HG03575 (cell line): ENCODE measurements around the gene ADIPOQ.
"Not testable (repeated sequence)": the region's sequence is repeated elsewhere in the genome, so short reads cannot be mapped to it uniquely, and the experiment has no call there.

Experiments
- ATAC-seq: cut with Tn5 transposase; IDR thresholded peaks from one replicate; pipeline ENCODE4 v1.9.1; 2021; ENCODE audit not compliant: unreplicated experiment, insufficient number of reproducible peaks, low FRiP score; ENCODE audit errors: extremely low read depth

The ADIPOQ gene

DNA sequence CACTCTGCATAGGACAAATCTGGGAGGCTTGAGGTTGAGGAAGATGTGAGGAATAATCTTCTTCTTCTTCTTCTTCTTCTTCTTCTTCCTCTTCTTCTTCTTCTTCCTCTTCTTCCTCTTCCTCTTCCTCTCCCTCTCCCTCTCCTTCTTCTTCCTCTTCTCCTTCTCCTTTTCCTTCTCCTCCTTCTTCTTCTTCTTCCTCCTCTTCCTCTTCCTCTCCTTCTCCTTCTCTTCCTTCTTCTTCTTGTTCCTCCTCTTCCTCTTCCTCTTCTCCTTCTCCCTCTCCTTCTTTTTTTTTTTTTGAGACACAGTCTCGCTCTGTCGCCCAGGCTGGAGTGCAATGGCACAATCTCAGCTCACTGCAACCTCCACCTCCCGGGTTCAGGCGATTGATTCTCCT, 47.2 kb downstream of the ADIPOQ start:
- ATAC-seq, result not testable (repeated sequence)

DNA sequence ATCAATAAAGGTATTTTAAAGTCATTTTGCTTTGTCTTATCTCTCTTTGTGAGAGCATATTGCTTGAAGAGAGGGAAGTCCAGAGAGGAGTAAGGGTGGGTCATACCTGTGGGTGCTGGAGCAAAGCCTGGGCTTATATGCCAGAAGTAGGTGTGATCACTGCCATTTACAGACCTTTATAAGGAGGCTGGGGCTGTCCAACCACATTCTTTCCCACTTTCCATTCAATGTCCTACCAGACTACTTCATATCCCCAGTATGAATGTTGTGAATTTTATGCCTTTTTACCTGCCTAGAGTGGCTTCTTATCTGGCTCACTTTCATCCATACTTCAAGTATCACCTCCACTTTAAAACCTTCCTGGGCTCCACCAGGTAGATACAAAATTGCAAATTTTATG, 48.4 kb downstream of the ADIPOQ start:
- ATAC-seq, result no peak

DNA sequence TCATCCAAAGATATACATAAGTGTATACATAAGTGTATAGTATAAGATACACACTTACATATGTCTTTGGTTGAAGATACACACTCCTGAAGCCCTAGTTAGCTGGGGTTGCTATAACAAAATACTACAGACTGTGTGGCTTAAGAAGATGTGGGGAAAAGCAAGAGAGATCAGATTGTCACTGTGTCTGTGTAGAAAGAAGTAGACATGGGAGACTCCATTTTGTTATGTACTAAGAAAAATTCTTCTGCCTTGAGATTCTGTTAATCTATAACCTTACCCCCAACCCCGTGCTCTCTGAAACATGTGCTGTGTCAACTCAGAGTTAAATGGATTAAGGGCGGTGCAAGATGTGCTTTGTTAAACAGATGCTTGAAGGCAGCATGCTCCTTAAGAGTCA, 50.6 kb downstream of the ADIPOQ start:
- not testable (repeated sequence) for ATAC-seq

DNA sequence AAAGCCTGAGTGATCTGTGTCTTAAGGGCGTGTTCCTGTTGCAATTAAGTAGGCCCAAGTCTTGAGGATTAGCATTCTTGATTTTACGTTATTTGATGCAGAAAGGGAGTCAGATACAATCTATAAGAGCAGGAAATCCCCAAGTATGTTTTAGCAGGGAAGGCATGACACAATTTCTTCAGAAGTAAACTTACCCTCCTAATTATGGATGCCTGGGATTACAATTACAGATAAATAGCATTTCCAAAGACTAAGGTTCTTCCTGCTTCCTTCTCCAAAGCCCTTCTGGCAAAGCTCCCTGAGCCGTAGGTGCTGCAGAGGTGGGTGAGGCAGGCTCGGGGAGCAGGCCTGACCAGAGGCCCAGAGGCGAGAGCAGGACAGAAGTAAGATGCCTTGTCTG, 52.9 kb downstream of the ADIPOQ start:
- ATAC-seq, result no peak

DNA sequence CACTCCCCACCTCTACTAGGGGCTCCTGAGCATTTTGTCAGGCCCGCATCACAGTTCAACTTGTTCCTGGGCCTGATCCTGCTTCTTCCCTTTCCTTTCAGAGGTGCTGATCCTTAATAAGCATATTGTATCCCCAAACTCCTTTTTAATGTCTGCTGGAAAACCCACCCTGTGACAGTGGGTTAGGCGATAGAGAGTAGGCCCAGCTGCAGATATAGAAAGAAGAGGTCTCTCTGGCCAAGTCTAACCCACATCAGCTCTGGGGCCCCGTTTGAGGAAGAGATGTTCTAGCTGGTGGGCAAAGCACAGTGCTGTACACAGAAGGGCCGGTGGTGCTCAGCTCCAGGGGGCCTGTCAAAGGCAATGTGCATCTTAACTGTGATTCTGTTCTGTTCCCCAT, 53.5 kb downstream of the ADIPOQ start:
- ATAC-seq, result no peak

DNA sequence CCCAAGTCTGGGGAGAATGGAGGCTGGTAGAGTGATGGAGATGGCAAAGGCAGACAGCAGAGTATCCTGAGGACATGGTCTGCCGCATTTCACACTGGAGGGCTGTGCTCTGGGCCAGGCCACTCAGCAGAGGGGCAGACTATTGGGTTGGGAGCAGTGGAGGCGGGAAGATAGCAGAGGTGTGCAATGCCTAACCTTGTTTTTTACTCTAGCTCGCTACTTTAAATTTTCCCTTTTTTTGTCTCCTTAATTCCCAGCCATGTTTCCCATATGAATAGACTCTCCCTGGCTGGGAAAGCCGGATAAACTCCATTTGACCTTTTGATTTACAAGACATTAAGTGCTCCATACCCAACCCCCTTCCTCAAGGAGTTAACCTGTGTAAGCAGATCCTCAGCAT, 54.4 kb downstream of the ADIPOQ start:
- no peak for ATAC-seq

DNA sequence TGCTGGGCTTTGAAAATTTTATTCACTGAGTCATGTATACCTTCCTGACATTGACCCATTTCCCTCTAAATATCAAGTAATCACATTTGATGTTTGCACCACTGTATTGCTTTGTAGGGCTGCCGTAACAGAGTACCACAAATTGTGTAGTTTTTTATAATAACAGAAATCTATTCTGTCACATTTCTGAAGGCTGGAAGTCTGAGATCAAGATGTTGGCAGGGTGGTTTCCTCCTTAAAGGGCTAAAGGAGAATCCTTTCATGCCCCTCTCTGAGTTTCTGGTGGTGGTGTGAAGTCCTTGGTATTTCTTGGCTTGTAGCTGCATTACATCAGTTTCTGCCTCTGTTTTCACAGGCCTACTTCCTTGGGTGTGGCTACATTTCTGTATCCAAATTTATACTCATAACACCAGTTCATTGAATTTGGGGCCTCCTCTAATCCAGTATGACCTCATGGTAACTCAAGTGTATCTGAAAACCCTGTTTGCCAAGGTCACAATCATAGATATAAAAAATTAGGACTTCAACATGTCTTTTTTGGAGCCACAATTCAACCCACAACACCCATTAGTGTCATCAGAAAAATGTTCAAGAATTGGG, 58.7 kb downstream of the ADIPOQ start:
- ATAC-seq, result no peak

DNA sequence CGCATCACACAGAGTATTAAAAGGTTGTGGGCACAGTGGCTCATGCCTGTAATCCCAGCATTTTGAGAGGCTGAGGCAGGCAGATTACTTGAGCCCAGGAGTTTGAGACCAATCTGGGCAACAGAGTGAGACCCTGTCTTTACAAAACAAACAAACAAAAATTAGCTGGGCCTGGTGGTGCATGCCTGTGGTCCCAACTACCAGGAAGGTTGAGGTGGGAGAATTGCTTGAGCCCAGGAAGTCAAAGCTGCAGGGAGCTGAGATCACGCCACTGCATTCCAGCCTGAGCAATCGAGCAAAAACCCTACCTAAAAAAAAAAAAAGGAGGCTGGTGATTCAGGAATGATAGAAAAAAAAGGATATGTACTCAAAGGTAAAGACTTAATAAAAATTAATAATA, 59.6 kb downstream of the ADIPOQ start:
- ATAC-seq, result no peak

DNA sequence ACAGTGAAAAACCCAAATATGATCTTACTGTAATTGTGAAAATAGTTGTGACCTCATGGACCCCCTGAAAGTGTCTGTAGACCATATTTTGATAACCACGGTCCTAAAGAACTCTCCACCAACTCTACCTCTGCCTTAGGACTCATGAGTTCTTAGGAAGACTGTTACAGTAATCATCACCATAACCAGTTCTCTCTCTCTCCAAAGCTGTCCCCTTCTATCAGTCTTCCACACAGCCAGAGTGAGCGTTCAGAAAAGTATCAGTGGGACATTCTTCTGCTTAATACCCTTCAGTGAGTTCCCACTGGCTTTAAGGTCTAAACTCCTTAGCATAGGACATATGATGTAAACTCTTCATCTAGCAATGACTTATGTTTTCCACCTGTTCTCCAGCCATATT, 60.2 kb downstream of the ADIPOQ start:
- no peak for ATAC-seq

DNA sequence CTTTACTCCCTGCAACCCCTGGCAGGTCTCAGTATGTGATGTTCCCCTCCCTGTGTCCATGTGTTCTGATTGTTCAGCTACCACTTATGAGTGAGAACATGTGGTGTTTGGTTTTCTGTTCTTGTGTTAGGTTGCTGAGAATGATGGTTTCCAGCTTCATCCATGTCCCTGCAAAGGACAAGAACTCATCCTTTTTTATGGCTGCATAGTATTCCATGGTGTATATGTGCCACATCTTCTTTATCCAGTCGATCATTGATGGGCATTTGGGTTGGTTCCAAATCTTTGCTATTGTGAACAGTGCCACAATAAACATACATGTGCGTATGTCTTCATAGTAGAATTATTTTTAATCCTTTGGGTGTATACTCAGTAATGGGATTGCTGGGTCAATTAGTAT, 61.2 kb downstream of the ADIPOQ start:
- ATAC-seq, result not testable (repeated sequence)

DNA sequence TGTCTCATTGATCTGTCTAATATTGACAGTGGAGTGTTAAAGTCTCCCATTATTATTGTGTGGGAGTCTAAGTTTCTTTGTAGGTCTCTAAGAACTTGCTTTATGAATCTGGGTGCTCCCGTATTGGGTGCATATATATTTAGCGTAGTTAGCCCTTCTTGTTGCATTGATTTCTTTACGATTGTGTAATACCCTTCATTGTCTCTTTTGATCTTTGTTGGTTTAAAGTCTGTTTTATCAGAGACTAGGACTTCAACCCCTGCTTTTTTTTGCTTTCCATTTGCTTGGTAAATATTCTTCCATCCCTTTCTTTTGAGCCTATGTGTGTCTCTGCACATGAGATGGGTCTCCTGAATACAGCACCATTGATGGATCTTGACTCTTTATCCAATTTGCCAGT, 64.6 kb downstream of the ADIPOQ start:
- ATAC-seq, result not testable (repeated sequence)
